HEK293 (cell line): ENCODE data around the gene CC2D2B.

Experiments used
- MEIS1 ChIP-seq: sonication (generic); formaldehyde crosslinking; IDR thresholded peaks from 2 replicates; pipeline ENCODE4 v1.8.1; 2022; ENCODE audit warnings: missing genetic modification reagents, mild to moderate bottlenecking, borderline replicate concordance
- PBX3 ChIP-seq: sonication (generic); formaldehyde crosslinking; IDR thresholded peaks from 2 replicates; pipeline ENCODE4 v1.8.1; 2022; ENCODE audit warnings: mild to moderate bottlenecking, moderate library complexity, missing genetic modification reagents
- PRDM1 ChIP-seq: fragments of 450-650 bp; formaldehyde crosslinking; IDR thresholded peaks from 2 replicates; pipeline ENCODE4; 2016; ENCODE audit warnings: missing biosample characterization, missing genetic modification characterization
- SP2 ChIP-seq: fragments of 450-650 bp; formaldehyde crosslinking; IDR thresholded peaks from 2 replicates; pipeline ENCODE4 v1.5.1; 2016; ENCODE audit warnings: missing biosample characterization, missing genetic modification characterization
- ZBTB10 ChIP-seq: fragments of 450-650 bp; formaldehyde crosslinking; IDR thresholded peaks from 2 replicates; pipeline ENCODE4 v1.5.1; 2016; ENCODE audit warnings: missing biosample characterization, missing genetic modification characterization
- ZEB2 ChIP-seq: fragments of 450-650 bp; formaldehyde crosslinking; IDR thresholded peaks from 2 replicates; pipeline ENCODE4 v1.5.1; 2016; ENCODE audit warnings: missing biosample characterization, missing genetic modification characterization
- ZFP3 ChIP-seq: fragments of 450-650 bp; formaldehyde crosslinking; IDR thresholded peaks from 2 replicates; pipeline ENCODE4 v1.5.1; 2016; ENCODE audit warnings: low read depth, missing biosample characterization, missing genetic modification characterization
- ZFP37 ChIP-seq: fragments of 450-650 bp; formaldehyde crosslinking; IDR thresholded peaks from 2 replicates; pipeline ENCODE4 v1.5.1; 2016; ENCODE audit warnings: missing biosample characterization, missing genetic modification characterization
- ZNF132 ChIP-seq: fragments of 450-650 bp; formaldehyde crosslinking; IDR thresholded peaks from 2 replicates; pipeline ENCODE4 v1.5.1; 2017; ENCODE audit warnings: missing biosample characterization, missing genetic modification characterization, borderline replicate concordance
- ZNF2 ChIP-seq: fragments of 450-650 bp; formaldehyde crosslinking; IDR thresholded peaks from 2 replicates; pipeline ENCODE4 v1.5.1; 2016; ENCODE audit warnings: missing biosample characterization, missing genetic modification characterization
- ZNF211 ChIP-seq: fragments of 450-650 bp; formaldehyde crosslinking; IDR thresholded peaks from 2 replicates; pipeline ENCODE4 v1.5.1; 2016; ENCODE audit warnings: low read depth, missing biosample characterization, missing genetic modification characterization
- ZNF24 ChIP-seq: fragments of 450-650 bp; formaldehyde crosslinking; IDR thresholded peaks from 2 replicates; pipeline ENCODE4 v1.5.1; 2016; ENCODE audit warnings: missing biosample characterization, missing genetic modification characterization
- ZNF280C ChIP-seq: fragments of 450-650 bp; formaldehyde crosslinking; IDR thresholded peaks from 2 replicates; pipeline ENCODE4 v1.5.1; 2016; ENCODE audit warnings: missing biosample characterization, missing genetic modification characterization
- ZNF292 ChIP-seq: fragments of 450-650 bp; formaldehyde crosslinking; IDR thresholded peaks from 2 replicates; pipeline ENCODE4 v1.5.1; 2016; ENCODE audit warnings: low read depth, missing biosample characterization, missing genetic modification characterization, borderline replicate concordance
- ZNF362 ChIP-seq: fragments of 450-650 bp; formaldehyde crosslinking; IDR thresholded peaks from 2 replicates; pipeline ENCODE4 v1.5.1; 2016; ENCODE audit warnings: missing biosample characterization, missing genetic modification characterization
- ZNF473 ChIP-seq: fragments of 450-650 bp; formaldehyde crosslinking; IDR thresholded peaks from 2 replicates; pipeline ENCODE4 v1.5.1; 2017; ENCODE audit warnings: missing biosample characterization, missing genetic modification characterization
- ZNF514 ChIP-seq: fragments of 450-650 bp; formaldehyde crosslinking; IDR thresholded peaks from 2 replicates; pipeline ENCODE4 v1.5.1; 2016; ENCODE audit warnings: missing biosample characterization, missing genetic modification characterization
- ZNF548 ChIP-seq: fragments of 450-650 bp; formaldehyde crosslinking; IDR thresholded peaks from 2 replicates; pipeline ENCODE4 v1.5.1; 2016; ENCODE audit warnings: missing biosample characterization, missing genetic modification characterization
- ZNF580 ChIP-seq: fragments of 450-650 bp; formaldehyde crosslinking; IDR thresholded peaks from 2 replicates; pipeline ENCODE4 v1.5.1; 2016; ENCODE audit warnings: missing biosample characterization, missing genetic modification characterization
- ZNF626 ChIP-seq: fragments of 450-650 bp; sonication (Bioruptor Pico); formaldehyde crosslinking; IDR thresholded peaks from 2 replicates; pipeline ENCODE4 v1.5.1; 2018; ENCODE audit warnings: missing biosample characterization, missing genetic modification characterization, inconsistent platforms
- ZNF704 ChIP-seq: fragments of 450-650 bp; formaldehyde crosslinking; IDR thresholded peaks from 2 replicates; pipeline ENCODE4 v1.5.1; 2016; ENCODE audit warnings: missing biosample characterization, missing genetic modification characterization
- ZNF768 ChIP-seq: fragments of 450-650 bp; formaldehyde crosslinking; IDR thresholded peaks from 2 replicates; pipeline ENCODE4 v1.5.1; 2018; ENCODE audit warnings: missing biosample characterization, mild to moderate bottlenecking, missing genetic modification characterization
- ZNF776 ChIP-seq: fragments of 450-650 bp; formaldehyde crosslinking; IDR thresholded peaks from 2 replicates; pipeline ENCODE4 v1.5.0; 2017; ENCODE audit warnings: missing biosample characterization, missing genetic modification characterization, borderline replicate concordance
- ZNF792 ChIP-seq: fragments of 450-650 bp; formaldehyde crosslinking; IDR thresholded peaks from 2 replicates; pipeline ENCODE4 v1.5.1; 2016; ENCODE audit warnings: missing biosample characterization, missing genetic modification characterization
- ZSCAN23 ChIP-seq: fragments of 450-650 bp; formaldehyde crosslinking; IDR thresholded peaks from 2 replicates; pipeline ENCODE4 v1.5.1; 2016; ENCODE audit warnings: missing biosample characterization, missing genetic modification characterization
- ZXDB ChIP-seq: fragments of 450-650 bp; formaldehyde crosslinking; IDR thresholded peaks from 2 replicates; pipeline ENCODE4 v1.5.1; 2016; ENCODE audit warnings: missing biosample characterization, missing genetic modification characterization
- TF ChIP-seq, protein P1 (sequence below): fragments of 450-650 bp; formaldehyde crosslinking; IDR thresholded peaks from 2 replicates; pipeline ENCODE4 v1.5.1; 2016; ENCODE audit warnings: missing biosample characterization, missing genetic modification characterization

The CC2D2B gene

DNA sequence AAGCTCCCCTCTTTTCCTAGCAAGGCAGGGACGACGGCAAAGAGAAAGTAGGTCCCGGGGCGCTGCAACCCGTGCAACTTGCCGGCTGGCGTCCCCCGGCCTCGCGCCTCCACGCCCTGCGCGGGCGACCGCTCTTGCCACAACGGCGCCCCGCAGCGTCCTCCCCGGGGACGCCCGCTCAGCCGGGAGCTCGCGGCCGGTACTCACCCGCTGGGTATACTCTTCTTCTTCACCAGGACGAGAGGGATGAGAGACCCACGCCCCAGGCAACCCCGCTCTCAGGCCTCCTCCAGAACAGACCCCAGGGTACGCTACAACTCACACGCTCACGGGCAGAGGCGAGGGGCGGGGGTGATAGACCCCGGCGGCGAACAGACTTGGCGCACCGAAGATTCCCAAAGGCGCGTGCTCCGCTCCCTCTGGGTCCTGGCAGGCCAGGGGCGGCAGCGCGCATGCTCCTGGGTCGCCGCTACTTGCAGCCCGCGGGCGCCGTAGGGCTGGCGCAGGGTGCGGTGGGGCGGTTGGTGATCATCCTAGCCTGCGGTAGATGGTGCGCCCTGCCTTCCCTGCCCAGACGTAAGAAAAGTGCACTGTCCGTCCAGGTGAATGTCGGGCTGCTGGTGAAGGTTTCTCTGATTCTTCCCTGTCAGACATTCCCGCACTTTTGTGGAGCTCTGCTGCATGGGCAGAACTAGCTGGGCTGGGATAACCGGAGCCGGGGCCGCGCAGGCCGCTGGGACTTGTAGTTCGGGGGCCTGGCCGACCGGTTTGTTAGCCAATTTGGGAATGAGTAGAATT lies at the start of gene CC2D2B (continued):
- TF ChIP-seq ZNF768 = no peak
- TF ChIP-seq ZNF514 (tag by site-specific recombination) = no peak
- 0 out of 2 replicates have a peak, but pooled peaks have one; percentile 66 for TF ChIP-seq ZNF2 (tag by site-specific recombination)
- TF ChIP-seq, protein P1, sequence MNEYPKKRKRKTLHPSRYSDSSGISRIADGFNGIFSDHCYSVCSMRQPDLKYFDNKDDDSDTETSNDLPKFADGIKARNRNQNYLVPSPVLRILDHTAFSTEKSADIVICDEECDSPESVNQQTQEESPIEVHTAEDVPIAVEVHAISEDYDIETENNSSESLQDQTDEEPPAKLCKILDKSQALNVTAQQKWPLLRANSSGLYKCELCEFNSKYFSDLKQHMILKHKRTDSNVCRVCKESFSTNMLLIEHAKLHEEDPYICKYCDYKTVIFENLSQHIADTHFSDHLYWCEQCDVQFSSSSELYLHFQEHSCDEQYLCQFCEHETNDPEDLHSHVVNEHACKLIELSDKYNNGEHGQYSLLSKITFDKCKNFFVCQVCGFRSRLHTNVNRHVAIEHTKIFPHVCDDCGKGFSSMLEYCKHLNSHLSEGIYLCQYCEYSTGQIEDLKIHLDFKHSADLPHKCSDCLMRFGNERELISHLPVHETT (tag by site-specific recombination) = no peak
- TF ChIP-seq ZNF792 = no peak
- peak; percentile 90 for TF ChIP-seq ZXDB (tag by site-specific recombination)
- TF ChIP-seq ZNF473 = no peak
- TF ChIP-seq ZNF24 = 0 out of 2 replicates have a peak, but pooled peaks have one; percentile 43
- no peak for TF ChIP-seq PRDM1 (tag by site-specific recombination)
- TF ChIP-seq SP2 (tag by site-specific recombination) = no peak; the same call in 1 of the 2 replicates
- no peak; the same call in 1 of the 2 replicates for TF ChIP-seq PBX3 (CRISPR knock-in tag)
- no peak for TF ChIP-seq ZSCAN23 (tag by site-specific recombination)
- no peak for TF ChIP-seq ZBTB10 (tag by site-specific recombination)
- no peak for TF ChIP-seq ZNF580 (tag by site-specific recombination)
- no peak for TF ChIP-seq ZNF211 (tag by site-specific recombination)
- no peak for TF ChIP-seq ZNF704 (tag by site-specific recombination)
- no peak for TF ChIP-seq ZNF292
- no peak for TF ChIP-seq ZNF280C (tag by site-specific recombination)
- no peak for TF ChIP-seq ZFP37 (tag by site-specific recombination)
- TF ChIP-seq ZNF132 (tag by site-specific recombination) = no peak
- no peak for TF ChIP-seq ZFP3 (tag by site-specific recombination)
- no peak for TF ChIP-seq ZNF548 (tag by site-specific recombination)
- no peak for TF ChIP-seq ZNF776 (tag by site-specific recombination)
- TF ChIP-seq ZEB2 (tag by site-specific recombination) = peak; percentile 73
- TF ChIP-seq ZNF626 (tag by site-specific recombination) = no peak
- no peak for TF ChIP-seq ZNF362 (tag by site-specific recombination)
- TF ChIP-seq MEIS1 (CRISPR knock-in tag) = no peak
